Mammary epithelial cell (primary cell): ENCODE results near the gene OR2W3.

ENCODE experiments used
- CTCF ChIP-seq, 2 donors: IDR thresholded peaks in 1 of 2; conservative IDR thresholded peaks in 1 of 2; 2 replicates each; pipeline ENCODE4 v1.5.1; 2011 to 2012; ENCODE audit warnings: inconsistent platforms in 2 of 2, low read length in 2 of 2, mild to moderate bottlenecking in 2 of 2, control low read depth in 1 of 2, low read depth in 1 of 2; ENCODE audit not compliant: insufficient read depth in 1 of 2; ENCODE audit errors: extremely low read depth in 1 of 2
- EZH2 ChIP-seq: IDR thresholded peaks from 2 replicates; pipeline ENCODE4 v1.6.1; 2012; ENCODE audit warnings: low read length, inconsistent platforms, borderline replicate concordance

- TF ChIP-seq CTCF (conservative IDR thresholded peaks at IDR 0.05 in 1 of 2, IDR thresholded peaks at IDR 0.05 in 1 of 2; ENCODE audit: extremely low read depth in 1 of 2, insufficient read depth in 1 of 2, low read depth in 1 of 2, low read length in 2 of 2) (no peak), EZH2 (no peak)
Observed at GRCh38 chr1:247855911-247856310, 39.5 kb upstream of the OR2W3 start.
